Skin epidermis (tissue), 12 donors: ENCODE measurements around the gene ASIC2.

Source experiments
- H3K27ac ChIP-seq, 21 experiments: fragments of 200-600 bp; sonication (generic) in 11 of 21; one replicate each; pipeline ENCODE4 v1.5.0; 2020; ENCODE audit warnings: mild to moderate bottlenecking in 3 of 21, inconsistent platforms in 2 of 21, moderate library complexity in 2 of 21
- H3K4me3 ChIP-seq, 7 experiments: fragments of 200-600 bp; sonication (generic) in 2 of 7; one replicate each; pipeline ENCODE4 v1.5.0; 2020; ENCODE audit warnings: inconsistent platforms in 2 of 7, mild to moderate bottlenecking in 2 of 7, moderate library complexity in 1 of 7

ASIC2 gene

DNA sequence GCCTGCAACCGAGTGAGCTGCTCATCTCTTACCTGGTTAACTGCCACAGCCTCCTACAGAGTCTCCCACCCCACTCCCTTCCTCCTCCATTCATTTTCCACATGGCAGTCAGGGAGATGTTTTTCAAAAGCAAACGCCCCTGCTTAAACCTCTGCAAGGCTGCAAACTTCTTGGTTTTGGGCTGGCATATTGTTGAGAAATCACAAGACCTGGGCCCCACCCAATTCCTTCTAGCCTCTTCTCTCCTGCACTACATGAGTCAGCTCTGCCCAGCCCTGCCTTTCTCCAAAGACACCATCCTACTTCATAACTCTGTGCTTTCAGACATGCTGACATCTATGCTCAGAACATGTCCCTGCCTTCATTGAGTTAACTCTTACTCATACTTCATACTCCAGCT lies 165.4 kb downstream of the ASIC2 start:
- no peak overlapping the region for H3K4me3 ChIP-seq

DNA sequence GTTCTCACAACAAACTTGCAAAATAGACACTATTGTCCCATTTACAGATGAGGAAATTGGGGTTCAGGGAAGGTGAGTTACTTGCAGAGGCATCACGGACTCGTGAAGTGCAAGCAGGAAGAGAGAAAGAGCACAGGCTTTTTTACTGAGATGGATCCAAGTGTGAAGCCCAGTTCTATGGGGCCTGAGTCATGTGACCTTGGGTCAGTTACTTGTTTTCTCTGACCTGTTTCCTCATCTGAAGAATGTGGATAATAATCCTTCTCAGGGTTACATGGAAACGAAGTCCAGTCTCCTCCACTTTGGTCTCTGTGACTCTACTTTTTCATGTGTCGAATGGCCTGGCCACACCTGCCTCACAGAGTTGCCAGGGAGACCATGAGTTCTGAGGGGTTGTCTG lies 167.0 kb downstream of the ASIC2 start:
- Histone ChIP-seq H3K4me3 (no peak overlapping the region), H3K27ac (no peak overlapping the region)

More for the DNA sequence above, 165.4 kb downstream of the ASIC2 start:
- H3K27ac ChIP-seq, result peak overlapping the region in 1 of 21 experiments; percentile 29

DNA sequence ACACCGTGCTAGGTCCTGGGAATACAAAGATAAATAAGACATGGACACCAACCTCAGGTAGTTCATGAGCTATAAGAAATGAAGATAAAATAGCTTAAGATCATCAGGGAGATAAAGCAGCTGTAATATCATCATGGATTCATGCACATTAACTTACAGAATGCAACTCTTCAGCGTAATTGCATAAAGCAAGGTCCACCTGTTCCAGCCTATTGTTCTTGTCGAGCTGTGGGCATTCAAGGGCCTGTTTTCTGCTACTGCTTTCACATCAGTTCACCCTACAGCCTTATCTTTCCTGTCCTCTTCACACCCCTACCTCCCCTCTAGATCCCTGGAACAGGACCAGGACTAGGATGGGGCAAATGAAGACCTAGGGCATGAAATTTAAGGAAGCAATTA lies 167.5 kb downstream of the ASIC2 start:
- no peak overlapping the region for H3K4me3 ChIP-seq
- H3K27ac ChIP-seq, result no peak overlapping the region

DNA sequence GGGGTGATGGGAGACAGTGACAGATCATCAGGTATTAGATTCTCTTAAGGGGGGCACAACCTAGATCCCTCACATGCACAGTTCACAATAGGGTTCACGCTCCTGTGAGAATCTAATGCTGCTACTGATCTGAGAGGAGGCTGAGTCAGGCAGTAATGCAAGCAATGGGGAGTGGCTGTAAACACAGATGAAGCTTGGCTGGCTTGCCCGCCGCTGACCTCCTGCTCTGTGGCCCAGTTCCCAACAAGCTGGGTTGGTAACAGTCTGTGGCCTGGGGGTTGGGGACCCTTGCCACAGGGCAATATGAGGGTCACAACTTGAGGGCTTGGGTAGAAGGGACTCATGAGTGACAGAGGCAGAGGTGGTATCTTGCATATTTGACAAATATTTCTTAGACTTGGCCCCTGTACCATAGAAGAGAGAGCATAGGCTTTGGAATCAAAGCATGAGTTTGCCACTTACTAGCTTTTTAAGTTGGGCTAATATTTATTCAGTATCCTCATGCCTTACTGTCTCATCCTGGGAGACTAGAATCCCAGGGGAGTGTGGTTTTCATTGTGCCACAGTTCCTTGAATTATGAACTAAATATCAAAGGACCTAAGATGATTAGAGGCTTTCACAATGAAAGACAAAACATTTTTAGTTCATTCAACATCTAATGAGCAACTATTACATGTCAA lies 168.1 kb downstream of the ASIC2 start:
- Histone ChIP-seq H3K4me3 (no peak overlapping the region), H3K27ac (no peak overlapping the region)

DNA sequence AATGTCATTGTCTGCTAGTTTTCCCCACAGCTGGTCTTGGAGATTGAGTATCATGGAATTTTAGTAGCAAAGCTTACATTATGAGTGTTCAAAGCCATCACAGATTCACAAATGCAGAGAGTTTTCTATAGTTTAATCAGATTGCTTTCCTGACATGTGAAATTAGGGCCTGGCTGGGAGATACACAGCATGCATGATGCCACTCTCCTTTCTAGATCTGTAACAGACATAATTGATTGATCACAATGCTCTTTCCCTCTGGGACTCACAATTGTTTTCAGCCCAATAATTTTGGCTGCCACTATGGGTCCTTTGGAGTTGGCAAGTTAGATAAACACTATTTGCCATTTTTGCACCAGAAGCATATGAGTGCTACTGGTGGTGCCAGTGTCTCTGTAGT lies 168.9 kb downstream of the ASIC2 start:
- no peak overlapping the region for H3K27ac ChIP-seq

DNA sequence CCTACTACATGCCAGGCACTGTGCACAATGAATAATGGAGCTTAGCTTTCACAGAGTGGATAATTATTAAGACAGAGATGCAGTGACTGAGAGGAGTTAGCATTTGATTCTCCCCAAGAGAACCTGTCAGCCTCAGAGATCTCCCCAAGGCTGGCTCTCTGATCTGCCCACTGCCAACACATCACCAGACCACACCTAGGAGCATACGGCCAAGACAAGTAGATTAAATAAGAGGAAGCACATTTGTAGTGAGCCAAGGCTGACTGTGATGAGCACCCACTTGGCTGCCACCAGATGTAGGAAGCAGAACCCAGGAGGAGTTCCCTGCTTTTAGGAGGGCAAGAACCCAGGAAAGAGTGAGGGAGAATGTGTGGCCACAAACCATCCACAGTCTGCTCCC lies 171.3 kb downstream of the ASIC2 start:
- H3K4me3 ChIP-seq, result no peak overlapping the region
- H3K27ac ChIP-seq, result no peak overlapping the region

More for the DNA sequence above, 168.9 kb downstream of the ASIC2 start:
- no peak overlapping the region for H3K4me3 ChIP-seq

DNA sequence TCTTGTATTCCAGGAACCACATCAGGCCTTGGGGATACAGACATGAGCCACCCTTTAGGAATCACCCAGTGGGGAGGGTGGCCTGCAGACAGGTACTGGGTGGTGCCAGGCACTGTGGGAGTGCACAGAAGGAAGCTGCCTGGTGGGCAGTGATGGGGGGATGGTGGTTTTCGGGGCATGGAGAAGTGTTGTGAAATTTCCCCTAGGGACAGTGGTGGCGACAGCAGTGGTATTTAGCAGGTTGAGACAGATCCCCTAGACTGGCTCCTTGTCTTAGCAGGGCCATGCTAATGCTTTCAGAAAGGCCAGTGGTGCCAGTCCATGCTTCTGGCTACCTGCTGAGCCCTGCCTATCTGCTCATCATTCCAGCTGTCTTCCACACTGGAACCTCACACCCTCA lies 171.8 kb downstream of the ASIC2 start:
- H3K4me3 ChIP-seq, result no peak overlapping the region

DNA sequence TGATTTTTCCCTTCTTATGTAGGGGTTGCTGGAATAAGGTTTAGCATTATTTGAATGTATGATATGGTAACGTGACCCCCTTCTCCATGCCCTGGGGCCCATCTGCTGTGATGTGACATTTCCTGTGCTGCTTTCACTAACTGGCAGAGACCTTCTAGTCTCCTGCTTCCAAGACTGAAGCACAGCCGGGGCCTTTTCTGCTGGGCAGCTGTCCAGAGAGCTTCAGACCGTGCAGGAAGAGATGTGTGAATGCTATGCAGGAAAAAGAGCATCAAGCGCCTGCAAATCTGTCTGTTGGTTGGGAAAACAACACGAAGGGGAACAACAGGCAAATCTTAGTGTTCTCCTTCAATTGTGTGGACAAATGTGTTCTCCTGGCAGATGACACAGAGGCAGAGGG lies 173.0 kb downstream of the ASIC2 start:
- H3K4me3 ChIP-seq, result no peak overlapping the region
- H3K27ac ChIP-seq, result no peak overlapping the region

More for the DNA sequence above, 171.8 kb downstream of the ASIC2 start:
- H3K27ac ChIP-seq, result no peak overlapping the region

DNA sequence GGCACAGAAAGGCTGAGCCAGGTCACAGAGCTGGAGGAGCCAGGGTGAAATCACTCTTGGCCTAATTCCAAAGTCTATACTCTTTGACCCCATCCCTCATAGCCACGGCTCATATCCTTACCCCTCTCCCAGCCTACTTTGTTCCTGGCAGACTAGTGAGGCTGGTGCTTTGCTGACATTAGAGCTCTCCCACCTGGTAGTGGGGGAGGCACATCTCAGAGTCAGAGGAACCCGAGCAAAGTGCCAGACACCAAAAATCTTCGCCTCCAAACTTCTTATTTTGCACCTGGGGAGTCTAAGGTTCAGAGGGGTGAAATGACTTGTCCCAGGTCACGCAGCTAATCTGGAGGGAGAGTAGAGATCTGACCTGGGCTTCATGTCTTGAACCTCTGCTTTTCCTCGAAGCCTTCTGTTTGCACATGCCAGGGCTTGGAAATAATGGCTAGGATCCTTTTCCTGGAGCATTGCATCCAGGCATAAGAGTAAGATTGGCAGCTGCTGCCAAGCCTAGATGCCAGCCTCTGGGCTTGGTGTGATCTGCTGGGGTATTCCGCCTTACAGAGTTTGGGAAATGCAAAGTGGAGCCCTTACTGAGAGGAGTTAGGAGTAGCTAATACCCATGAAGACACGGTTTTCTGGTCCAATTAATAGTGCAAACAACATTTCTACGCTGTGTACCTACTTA lies 174.6 kb downstream of the ASIC2 start:
- H3K27ac ChIP-seq, result no peak overlapping the region
- no peak overlapping the region for H3K4me3 ChIP-seq

DNA sequence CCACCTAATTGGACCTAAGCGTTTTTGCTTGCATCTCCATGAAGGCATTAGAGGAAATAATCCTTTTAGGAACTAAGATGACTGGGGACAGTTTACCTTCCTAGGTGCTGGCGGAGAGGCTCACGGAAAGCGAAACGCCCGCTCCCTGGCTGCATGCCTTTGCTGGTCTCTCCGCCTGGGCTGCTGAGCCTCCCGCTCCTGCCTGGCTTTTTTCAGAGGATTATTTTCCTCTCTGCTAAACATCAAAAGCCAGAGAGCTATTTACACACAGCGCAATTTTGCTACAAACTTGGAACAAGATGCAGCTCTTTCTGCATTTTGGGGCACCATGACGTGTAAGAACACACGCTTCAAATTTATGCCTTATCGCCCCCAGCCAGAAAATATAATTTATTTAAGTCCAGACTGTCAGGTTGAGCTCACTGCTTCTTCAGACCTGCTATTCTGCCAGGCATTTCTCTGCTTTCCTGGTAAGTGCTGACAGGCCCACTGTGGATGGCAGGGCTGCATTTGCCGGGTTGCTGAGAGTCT lies 177.0 kb downstream of the ASIC2 start:
- no peak overlapping the region for H3K27ac ChIP-seq
- no peak overlapping the region for H3K4me3 ChIP-seq

DNA sequence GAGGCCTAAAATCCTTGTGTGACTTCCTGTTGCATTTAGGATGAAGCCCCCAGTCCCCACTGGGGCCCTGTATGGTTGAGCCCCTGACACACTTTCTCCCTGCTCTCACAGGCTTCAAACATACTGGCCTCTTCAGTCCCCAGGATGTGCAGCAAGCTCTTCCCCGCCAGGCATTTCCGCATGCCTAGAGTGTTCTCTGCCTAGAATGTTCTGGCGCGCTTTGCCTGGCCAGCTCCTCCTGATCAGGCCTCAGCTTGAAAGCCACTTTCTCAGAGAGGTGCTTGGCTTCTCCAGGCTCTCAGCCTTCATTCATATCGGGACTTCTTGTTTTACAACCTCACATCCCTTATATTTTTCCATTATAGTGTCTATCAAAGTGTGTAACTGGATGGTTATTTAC lies 177.7 kb downstream of the ASIC2 start:
- Histone ChIP-seq H3K4me3 (no peak overlapping the region), H3K27ac (no peak overlapping the region)

DNA sequence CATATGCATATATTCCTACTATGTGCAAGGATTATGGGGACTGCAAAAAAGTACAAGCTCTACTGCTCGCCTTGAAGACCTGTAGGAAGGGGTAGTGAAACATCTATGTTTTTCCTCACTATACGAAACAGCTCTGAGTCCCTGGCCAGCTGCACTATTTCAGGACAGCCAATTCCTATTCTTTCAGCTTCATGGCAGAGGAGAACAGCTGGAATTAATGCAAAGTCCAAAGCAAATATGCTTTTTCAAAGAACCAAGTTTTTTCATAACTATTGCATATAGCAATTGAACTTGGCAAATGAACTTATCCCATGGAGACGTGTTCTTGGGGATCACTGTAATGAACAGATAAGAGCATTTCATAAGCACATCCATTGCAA lies 179.1 kb downstream of the ASIC2 start:
- Histone ChIP-seq H3K4me3 (no peak overlapping the region), H3K27ac (no peak overlapping the region)

DNA sequence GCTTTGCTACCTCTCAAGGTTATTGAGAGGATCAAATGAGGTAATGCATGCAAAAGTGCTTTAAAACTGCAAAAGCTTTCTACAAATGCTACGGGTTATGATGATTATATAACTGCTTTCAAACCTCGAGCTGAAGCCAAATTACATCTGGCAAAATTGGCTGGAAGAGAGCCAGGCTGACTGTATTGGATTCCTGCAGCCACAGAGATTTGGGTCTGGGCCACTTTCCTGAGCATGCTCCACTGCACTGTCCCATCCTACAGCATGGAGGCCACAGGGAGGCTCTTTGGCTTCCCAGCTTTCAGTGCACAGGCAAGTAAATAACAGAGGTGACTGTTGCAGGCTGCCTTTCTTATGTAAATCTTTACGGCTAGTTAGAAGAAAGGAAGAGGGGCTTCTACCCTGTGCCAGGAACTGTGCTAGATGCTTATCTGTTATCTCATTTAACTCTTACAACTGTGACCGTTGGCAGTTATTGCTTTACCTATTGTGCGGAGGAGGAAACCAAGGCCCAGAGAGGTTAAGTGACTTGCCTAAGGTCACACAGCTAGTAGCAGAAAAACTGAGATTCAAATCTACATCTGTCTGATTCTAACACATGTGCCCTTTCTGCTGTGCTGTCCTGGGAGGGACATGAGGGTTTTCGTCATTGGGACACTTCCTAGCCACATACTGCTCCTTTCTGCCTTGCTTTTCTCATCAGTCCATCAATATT lies 179.7 kb downstream of the ASIC2 start:
- Histone ChIP-seq H3K4me3 (no peak overlapping the region), H3K27ac (no peak overlapping the region)

DNA sequence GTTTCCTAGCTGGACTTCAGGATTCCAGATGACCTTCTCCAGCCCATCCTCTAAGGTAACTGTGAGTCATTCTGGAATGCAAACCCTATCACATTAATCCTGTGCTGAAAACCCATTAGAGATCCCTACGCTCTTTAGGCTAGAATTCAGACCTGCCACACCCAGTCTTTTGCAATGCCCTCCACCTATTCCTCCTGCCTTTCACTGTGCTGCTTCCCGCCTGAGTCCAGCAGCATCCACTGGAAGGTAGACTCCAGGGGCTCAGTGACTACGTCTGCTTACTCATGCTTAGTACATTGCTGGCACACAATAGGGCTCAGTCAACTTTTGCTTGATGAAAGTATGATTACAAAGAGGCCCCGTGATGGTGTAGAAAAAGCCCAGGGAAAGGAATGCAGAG lies 180.3 kb downstream of the ASIC2 start:
- Histone ChIP-seq H3K27ac (no peak overlapping the region), H3K4me3 (no peak overlapping the region)

DNA sequence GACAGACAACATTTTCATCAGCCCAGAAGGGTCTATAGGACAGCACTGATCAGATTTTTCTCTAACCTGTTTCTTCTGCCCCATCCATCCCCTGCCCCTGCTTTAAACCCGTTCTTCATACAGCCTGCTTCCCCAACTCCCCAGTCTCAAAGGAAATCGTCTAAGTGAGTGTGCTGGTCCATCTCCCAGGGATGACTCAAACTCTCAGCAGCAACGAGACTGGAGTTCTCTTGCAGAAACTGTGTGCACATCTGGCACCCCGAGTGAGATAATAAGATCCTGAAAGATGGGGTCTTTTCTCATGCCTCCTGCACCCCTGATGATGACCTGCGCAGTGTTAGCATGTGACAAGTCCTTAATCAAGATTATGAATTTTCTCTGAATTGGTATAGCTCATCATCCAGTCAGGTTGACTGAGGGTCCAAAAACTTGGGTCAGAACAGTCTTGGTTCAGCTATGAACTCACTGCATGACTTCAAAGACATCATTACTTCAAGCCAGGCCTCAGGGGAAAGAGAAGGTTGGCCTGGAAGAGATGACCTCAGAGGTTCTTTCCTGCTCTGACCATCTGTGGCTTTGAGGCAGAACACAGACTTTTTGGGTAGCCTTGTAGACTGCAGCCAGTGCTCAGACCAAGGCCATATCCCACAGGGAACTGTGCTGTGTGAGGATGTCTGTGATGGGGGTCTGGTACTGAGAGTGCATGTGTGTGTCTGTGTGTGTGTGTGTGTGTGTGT lies 183.6 kb downstream of the ASIC2 start:
- Histone ChIP-seq H3K27ac (no peak overlapping the region), H3K4me3 (no peak overlapping the region)

DNA sequence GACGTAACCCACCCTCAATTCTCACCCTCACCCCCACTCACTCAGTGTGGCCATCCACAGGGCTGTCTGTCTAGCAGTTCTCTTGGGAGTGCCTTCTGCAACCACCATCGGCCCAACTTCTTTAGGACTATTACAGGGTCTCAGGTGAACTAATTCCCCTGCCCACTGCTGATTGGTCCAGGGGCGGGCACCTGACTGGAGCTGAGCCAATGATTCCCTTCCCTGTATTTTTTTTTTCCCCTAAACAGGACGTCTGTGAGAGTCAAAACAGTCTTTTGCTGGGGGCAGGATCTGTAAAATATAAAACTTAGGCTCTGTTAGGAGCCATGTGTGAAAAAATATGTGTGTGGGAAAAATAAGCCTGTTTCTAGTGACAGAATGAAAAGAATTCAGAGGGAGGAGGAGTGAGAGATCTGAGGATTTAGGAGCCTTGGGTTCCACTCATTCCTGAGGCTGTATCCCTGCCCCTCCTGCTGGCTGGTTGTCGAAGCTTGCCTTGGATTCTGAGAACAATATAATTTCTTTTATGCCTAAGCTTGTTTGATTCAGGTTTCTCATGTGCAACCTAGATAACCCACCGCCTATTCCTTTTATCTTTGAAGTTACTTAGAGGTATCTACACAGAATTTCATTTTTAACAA lies 186.4 kb downstream of the ASIC2 start:
- H3K27ac ChIP-seq, result no peak overlapping the region
- H3K4me3 ChIP-seq, result no peak overlapping the region

DNA sequence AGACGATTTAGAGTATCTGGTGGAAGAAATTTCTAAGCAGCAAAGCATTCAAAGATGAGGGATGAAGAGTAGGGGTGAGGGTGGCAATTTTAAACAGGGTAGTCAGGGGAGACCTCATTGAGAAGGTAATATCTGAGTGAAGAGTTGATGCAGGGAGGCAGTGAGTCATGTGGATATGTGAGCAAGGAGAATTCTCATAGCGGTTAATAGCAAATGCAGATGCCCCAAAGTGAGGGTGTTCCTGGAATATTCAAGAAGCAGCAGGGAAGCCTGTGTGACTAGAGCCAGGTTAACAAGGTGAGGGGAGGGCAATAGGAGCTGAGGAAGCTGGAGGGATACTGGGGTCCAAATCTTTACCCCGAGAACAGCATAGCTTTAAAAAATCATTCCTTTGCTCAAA lies 187.2 kb downstream of the ASIC2 start:
- Histone ChIP-seq H3K4me3 (no peak overlapping the region), H3K27ac (no peak overlapping the region)

DNA sequence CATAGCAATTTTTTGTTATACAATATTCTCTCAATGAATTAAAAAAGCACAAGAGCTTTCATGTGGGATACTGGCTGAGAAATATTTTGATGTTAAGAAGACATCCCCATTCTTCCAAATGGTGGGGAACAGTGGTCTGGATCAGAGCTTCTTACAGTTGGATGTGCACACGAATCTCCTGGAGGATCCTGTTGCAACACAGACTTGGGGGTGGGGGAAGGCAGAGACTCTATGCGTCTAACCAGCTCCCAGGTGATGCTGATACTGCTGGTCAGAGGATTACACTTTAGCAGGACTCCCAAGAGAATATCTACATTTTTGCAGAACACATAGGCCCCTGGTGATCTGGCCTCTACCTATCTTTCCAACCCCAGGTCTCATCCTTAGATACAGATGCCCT lies 193.2 kb downstream of the ASIC2 start:
- no peak overlapping the region for H3K27ac ChIP-seq
- no peak overlapping the region for H3K4me3 ChIP-seq

DNA sequence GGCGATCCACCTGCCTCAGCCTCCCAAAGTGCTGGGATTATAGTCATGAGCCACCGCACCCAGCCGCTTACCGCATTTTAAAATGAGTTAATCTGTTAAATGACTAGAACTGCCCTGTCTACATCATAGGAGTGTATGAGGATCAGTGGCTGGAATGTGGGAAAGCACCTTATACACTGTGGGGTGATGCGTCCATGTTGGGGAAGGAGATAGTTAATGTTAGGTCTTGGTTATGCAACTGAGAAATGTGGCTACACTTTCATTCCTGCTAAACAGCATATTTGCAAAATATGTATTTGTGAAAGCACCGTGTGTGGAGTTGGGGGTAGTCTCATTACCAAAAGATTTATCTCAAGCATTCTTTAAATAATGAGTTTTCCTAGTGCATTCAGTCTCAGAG lies 193.8 kb downstream of the ASIC2 start:
- no peak overlapping the region for H3K4me3 ChIP-seq
- H3K27ac ChIP-seq, result no peak overlapping the region

DNA sequence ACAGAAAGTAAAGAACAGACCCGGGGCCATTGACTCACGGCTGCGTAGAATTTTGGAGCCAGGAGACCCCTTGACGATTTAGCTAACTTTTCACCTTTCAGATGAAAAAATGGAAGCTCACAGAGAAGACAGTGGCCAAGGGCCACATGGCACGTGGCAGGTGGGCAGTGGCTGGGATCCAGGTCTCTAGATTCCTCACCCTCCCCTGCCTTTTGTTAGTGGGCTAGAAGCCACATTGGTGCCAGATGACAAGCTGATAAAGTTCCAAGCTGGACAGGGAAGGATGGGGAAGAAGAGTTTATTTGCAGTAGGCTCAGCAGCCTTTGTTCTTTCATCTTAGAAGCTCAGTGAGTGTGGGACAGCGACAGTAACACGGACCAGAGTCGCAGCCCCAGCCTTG lies 195.7 kb downstream of the ASIC2 start:
- Histone ChIP-seq H3K4me3 (no peak overlapping the region), H3K27ac (no peak overlapping the region)
